Measurements from ENCODE around the gene MAEA. TPM values are rescaled to one million over a fixed set of nuclear protein-coding genes. Genes with fewer than 3 reads are reported as not detected.
A peak's percentile ranks its signal among the peaks of the same experiment; 100 is the strongest.

Gene MAEA
- total and polyA plus RNA-seq, 2 experiments from 2014 or later, result 49.8 to 99.0 TPM

- no peak for ATAC-seq
- no peak overlapping the region for H2AFZ ChIP-seq
Measured at GRCh38 chr4:1285790-1286553, 3.7 kb upstream of the MAEA start.

DNA sequence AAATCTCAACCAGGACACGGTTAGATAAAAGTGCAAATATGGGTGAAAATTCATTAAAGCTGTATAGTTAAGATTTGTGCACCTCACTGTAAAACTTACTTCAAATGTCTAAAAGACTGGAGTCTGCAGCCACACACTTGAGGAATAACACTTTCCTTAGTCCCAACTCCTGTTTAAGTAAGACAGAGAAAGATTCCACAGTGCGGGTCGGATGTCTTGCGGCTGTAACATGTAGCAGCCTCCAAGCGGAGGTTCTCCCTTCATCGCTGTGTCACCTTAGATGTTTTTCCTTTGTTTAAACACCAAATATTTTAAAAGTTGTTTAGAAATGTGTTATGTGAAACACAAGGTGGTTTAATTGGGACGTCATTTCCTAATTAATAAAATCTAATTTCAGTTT, 905 bp upstream of the MAEA start:
- peak overlapping the region; percentile 97 for H3K4me3 Mint-ChIP-seq
- peaks cover 9% of the 10 kb centered on the region for H3K27me3 Mint-ChIP-seq (ENCODE audit: insufficient read depth, low read depth, poor library complexity)
- peaks cover 23% of the 10 kb centered on the region for H3K4me1 Mint-ChIP-seq
- Histone ChIP-seq H3F3A (replicated peaks; ENCODE audit: low read depth) (no peaks in the 10 kb centered on the region), H4K20me1 (replicated peaks; ENCODE audit: insufficient read depth) (peaks cover 25% of the 10 kb centered on the region), H3K4me3 (peak overlapping the region; percentile 96), H3K36me3 (ENCODE audit: insufficient read depth) (no peaks in the 10 kb centered on the region), H3K27ac (ENCODE audit: low read depth) (peak overlapping the region; percentile 80; the same call in 1 of the 2 replicates), H3K4me1 (ENCODE audit: insufficient read depth) (peaks cover 14% of the 10 kb centered on the region), H3K4me2 (peak overlapping the region; percentile 77), H2AFZ (no peak overlapping the region; the same call in 1 of the 2 replicates), H3K27me3 (ENCODE audit: insufficient read depth) (no peaks in the 10 kb centered on the region), H3K9me2 (ENCODE audit: insufficient read depth) (0 out of 2 replicates have a peak, but pooled peaks cover 7% of the 10 kb centered on the region), H3K79me2 (replicated peaks; ENCODE audit: insufficient read depth) (peaks cover 39% of the 10 kb centered on the region)
- TF ChIP-seq EZH2phosphoT487 (IDR thresholded peaks at IDR 0.05; ENCODE audit: unreplicated experiment) (no peak), ZNF331 (CRISPR knock-in tag; IDR thresholded peaks at IDR 0.05; ENCODE audit: low read depth) (no peak)
- TF ChIP-seq, protein P1, sequence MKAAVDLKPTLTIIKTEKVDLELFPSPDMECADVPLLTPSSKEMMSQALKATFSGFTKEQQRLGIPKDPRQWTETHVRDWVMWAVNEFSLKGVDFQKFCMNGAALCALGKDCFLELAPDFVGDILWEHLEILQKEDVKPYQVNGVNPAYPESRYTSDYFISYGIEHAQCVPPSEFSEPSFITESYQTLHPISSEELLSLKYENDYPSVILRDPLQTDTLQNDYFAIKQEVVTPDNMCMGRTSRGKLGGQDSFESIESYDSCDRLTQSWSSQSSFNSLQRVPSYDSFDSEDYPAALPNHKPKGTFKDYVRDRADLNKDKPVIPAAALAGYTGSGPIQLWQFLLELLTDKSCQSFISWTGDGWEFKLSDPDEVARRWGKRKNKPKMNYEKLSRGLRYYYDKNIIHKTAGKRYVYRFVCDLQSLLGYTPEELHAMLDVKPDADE (IDR thresholded peaks at IDR 0.05), result no peak
- H3K36me3 Mint-ChIP-seq (ENCODE audit: low read depth), result peaks cover 24% of the 10 kb centered on the region
- DNase-seq (ENCODE audit: low spot score), result no peak
- peaks cover 46% of the 10 kb centered on the region for H3K9me3 Mint-ChIP-seq
- no peak for ATAC-seq
- peak overlapping the region; percentile 52; the same call in 1 of the 2 replicates for H3K27ac Mint-ChIP-seq

More at GRCh38 chr4:1285790-1286553, 3.7 kb upstream of the MAEA start:
- peak; percentile 63 for DNase-seq (ENCODE audit: low spot score)
- Histone ChIP-seq H3K79me2 (replicated peaks; ENCODE audit: insufficient read depth) (peaks cover 10% of the 10 kb centered on the region), H3K27me3 (ENCODE audit: insufficient read depth) (no peaks in the 10 kb centered on the region), H3K4me1 (ENCODE audit: insufficient read depth) (peaks cover 2% of the 10 kb centered on the region; the same call in 1 of the 2 replicates), H3K4me3 (no peak overlapping the region), H3F3A (replicated peaks; ENCODE audit: low read depth) (no peaks in the 10 kb centered on the region), H3K36me3 (ENCODE audit: insufficient read depth) (no peaks in the 10 kb centered on the region), H4K20me1 (replicated peaks; ENCODE audit: insufficient read depth) (no peaks in the 10 kb centered on the region; the same call in 1 of the 2 replicates), H3K27ac (ENCODE audit: low read depth) (no peak overlapping the region), H3K9me2 (ENCODE audit: insufficient read depth) (0 out of 2 replicates have a peak, but pooled peaks cover 7% of the 10 kb centered on the region), H3K4me2 (no peak overlapping the region)
- Mint-ChIP-seq H3K4me1 (peaks cover 4% of the 10 kb centered on the region; the same call in 1 of the 3 replicates), H3K27me3 (ENCODE audit: insufficient read depth, low read depth, poor library complexity) (peaks cover 9% of the 10 kb centered on the region), H3K4me3 (no peak overlapping the region), H3K36me3 (ENCODE audit: low read depth) (peaks cover 15% of the 10 kb centered on the region), H3K9me3 (peaks cover 51% of the 10 kb centered on the region), H3K27ac (no peak overlapping the region)
- TF ChIP-seq, protein P2, sequence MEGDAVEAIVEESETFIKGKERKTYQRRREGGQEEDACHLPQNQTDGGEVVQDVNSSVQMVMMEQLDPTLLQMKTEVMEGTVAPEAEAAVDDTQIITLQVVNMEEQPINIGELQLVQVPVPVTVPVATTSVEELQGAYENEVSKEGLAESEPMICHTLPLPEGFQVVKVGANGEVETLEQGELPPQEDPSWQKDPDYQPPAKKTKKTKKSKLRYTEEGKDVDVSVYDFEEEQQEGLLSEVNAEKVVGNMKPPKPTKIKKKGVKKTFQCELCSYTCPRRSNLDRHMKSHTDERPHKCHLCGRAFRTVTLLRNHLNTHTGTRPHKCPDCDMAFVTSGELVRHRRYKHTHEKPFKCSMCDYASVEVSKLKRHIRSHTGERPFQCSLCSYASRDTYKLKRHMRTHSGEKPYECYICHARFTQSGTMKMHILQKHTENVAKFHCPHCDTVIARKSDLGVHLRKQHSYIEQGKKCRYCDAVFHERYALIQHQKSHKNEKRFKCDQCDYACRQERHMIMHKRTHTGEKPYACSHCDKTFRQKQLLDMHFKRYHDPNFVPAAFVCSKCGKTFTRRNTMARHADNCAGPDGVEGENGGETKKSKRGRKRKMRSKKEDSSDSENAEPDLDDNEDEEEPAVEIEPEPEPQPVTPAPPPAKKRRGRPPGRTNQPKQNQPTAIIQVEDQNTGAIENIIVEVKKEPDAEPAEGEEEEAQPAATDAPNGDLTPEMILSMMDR (conservative IDR thresholded peaks at IDR 0.05; ENCODE audit: low read depth in 2 of 2), result peak in 1 of 2 experiments; percentile 54; a peak in 3 of 4 replicates
- no peak for TF ChIP-seq EZH2 (IDR thresholded peaks at IDR 0.05; ENCODE audit: low read depth, unreplicated experiment)
